Hematopoietic multipotent progenitor cell treated with erythropoietin and hydrocortisone succinate and interleukin-3 and kit ligand, for 8 days (in vitro differentiated cells): ENCODE measurements around the gene TFB2M.

ENCODE experiments used
- DNase-seq: peaks from one replicate; pipeline ENCODE4 v3.0.0-alpha.2; 2015

The TFB2M gene

GRCh38 chr1:246512635-246513034 is 53.4 kb downstream of the TFB2M start:
- no peak for DNase-seq

- DNase-seq = no peak
Measured at GRCh38 chr1:246512230-246512629, 53.8 kb downstream of the TFB2M start.

- no peak for DNase-seq
Measured at GRCh38 chr1:246511203-246511602, 54.9 kb downstream of the TFB2M start.

GRCh38 chr1:246510147-246511030 is 55.7 kb downstream of the TFB2M start:
- no peak for DNase-seq

GRCh38 chr1:246508897-246509688 is 57.0 kb downstream of the TFB2M start:
- DNase-seq = no peak

GRCh38 chr1:246506674-246507481 is 59.2 kb downstream of the TFB2M start, which contains the start of gene SMYD3:
SMYD3 (minus strand) TSS chr1:246507279.
- DNase-seq = peak; percentile 82

- no peak for DNase-seq
Measured at GRCh38 chr1:246506367-246506673, 59.7 kb downstream of the TFB2M start.

- no peak for DNase-seq
Measured at GRCh38 chr1:246503341-246503740, 62.7 kb downstream of the TFB2M start.

GRCh38 chr1:246497331-246497915 is 68.6 kb downstream of the TFB2M start:
- peak; percentile 89 for DNase-seq

GRCh38 chr1:246492611-246493245 is 73.3 kb downstream of the TFB2M start:
- peak; percentile 75 for DNase-seq

- DNase-seq = no peak
Measured at GRCh38 chr1:246491551-246492053, 74.5 kb downstream of the TFB2M start.
